Measurements from ENCODE around the gene TNIK. TPM values are rescaled to one million over a fixed set of nuclear protein-coding genes. Genes with fewer than 3 reads are reported as not detected.

The TNIK gene
- total RNA-seq, 3 donors from 2014 or later: 12.9 to 15.4 (median 13.5) TPM

DNA sequence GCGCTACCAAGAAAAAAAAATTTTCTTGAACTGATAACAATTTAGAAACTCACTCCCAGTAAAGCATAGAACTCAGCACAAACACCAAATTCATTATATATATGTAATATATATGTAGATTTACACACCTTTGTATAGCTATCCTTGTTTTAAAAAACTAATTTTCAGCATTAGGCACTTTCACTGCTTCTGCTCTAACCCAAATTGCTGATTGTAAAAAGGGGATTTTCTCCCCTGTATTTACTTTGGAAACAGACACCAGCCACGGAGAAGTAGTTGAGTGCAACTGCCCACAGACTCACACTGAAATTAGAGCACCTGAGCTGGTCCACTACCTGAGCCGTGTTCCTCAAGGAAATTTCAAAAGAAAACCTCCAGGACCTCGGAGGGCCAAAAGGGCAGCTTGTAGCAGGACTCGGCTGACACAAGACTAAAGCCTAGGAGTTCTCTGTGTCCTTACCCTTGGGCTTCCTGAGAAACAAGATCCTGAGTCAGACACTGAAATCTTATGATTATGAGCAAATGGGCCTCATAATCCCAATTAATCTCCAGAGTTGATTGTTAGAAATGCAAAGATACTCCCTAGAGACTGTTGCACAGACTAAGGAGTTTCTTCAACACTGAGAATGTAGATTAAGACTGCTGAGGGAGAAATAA lies 106.0 kb downstream of the TNIK start:
- no peaks in the 10 kb centered on the region for H3K27me3 Mint-ChIP-seq (ENCODE audit: low read depth)
- no peak overlapping the region for H3K4me3 Mint-ChIP-seq
- no peak for ATAC-seq
- DNase-seq: no peak
- no peaks in the 10 kb centered on the region for H3K9me3 Mint-ChIP-seq
- peaks cover 9% of the 10 kb centered on the region for H3K36me3 Mint-ChIP-seq (ENCODE audit: insufficient read depth)
- H3K4me1 Mint-ChIP-seq (ENCODE audit: low read depth): peaks cover 70% of the 10 kb centered on the region

DNA sequence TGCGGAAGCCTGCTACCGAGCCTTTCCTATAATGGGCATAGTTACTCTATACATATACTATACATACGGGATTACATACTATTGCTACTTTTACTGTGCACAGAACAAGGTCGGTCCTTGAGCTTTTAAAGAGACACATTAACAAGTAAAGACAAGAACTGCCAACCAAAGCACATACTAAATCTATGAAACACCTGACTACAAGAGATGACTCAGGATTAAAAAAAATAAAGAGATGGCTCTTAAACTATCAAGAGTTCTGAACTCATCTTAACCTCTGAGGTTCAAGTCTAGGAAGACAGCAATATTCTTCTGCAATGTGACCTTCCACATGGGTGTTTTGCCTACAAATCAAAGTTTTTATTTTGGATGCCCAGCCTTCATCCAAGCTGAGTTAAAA lies 106.8 kb downstream of the TNIK start:
- Mint-ChIP-seq H3K9me3 (no peaks in the 10 kb centered on the region), H3K27me3 (ENCODE audit: low read depth) (no peaks in the 10 kb centered on the region), H3K4me1 (ENCODE audit: low read depth) (peaks cover 69% of the 10 kb centered on the region), H3K4me3 (no peak overlapping the region), H3K36me3 (ENCODE audit: insufficient read depth) (peaks cover 9% of the 10 kb centered on the region)
- DNase-seq (no peak), ATAC-seq (no peak)

GRCh38 chr3:171352387-171352935 lies 107.7 kb downstream of the TNIK start:
- ATAC-seq: no peak
- H3K27me3 Mint-ChIP-seq (ENCODE audit: low read depth): no peaks in the 10 kb centered on the region
- no peak overlapping the region for H3K4me3 Mint-ChIP-seq
- no peaks in the 10 kb centered on the region for H3K9me3 Mint-ChIP-seq
- peaks cover 68% of the 10 kb centered on the region for H3K4me1 Mint-ChIP-seq (ENCODE audit: low read depth)
- no peak for DNase-seq
- H3K36me3 Mint-ChIP-seq (ENCODE audit: insufficient read depth): peaks cover under 1% of the 10 kb centered on the region

DNA sequence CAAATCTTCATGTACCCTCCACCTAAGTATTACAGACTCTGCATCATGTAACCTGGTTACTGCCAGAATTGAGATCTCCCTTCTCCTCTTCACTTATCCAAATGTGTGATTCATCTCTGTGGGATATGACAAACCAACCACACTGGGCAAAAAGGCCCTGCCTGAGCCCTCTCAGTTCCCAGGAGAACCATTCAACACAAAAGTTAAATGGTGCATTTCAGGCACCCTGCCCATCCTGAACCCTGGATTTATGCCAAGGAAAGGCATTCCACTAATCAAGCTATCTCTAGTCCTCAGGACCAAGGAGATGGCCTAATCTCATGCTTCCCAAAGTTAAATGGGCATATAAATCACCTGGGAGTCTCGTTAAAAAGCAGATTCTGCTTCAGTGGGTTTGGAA lies 108.5 kb downstream of the TNIK start:
- DNase-seq (no peak), ATAC-seq (peak; percentile 51 to 60)

GRCh38 chr3:171350364-171350763 lies 109.8 kb downstream of the TNIK start:
- Mint-ChIP-seq H3K27me3 (ENCODE audit: low read depth) (no peaks in the 10 kb centered on the region), H3K4me3 (no peak overlapping the region), H3K36me3 (ENCODE audit: insufficient read depth) (peaks cover 13% of the 10 kb centered on the region), H3K4me1 (ENCODE audit: low read depth) (peaks cover 63% of the 10 kb centered on the region), H3K9me3 (no peaks in the 10 kb centered on the region)
- ATAC-seq (no peak), DNase-seq (no peak)

More for the DNA sequence above, 108.5 kb downstream of the TNIK start:
- Mint-ChIP-seq H3K36me3 (ENCODE audit: insufficient read depth) (peaks cover 8% of the 10 kb centered on the region), H3K4me3 (no peak overlapping the region), H3K27me3 (ENCODE audit: low read depth) (no peaks in the 10 kb centered on the region), H3K9me3 (no peaks in the 10 kb centered on the region), H3K4me1 (ENCODE audit: low read depth) (peaks cover 71% of the 10 kb centered on the region)

- H3K4me1 Mint-ChIP-seq (ENCODE audit: low read depth): peaks cover 54% of the 10 kb centered on the region
- no peak for DNase-seq
- H3K36me3 Mint-ChIP-seq (ENCODE audit: insufficient read depth): peaks cover 18% of the 10 kb centered on the region
- no peaks in the 10 kb centered on the region for H3K27me3 Mint-ChIP-seq (ENCODE audit: low read depth)
- no peak for ATAC-seq
- H3K4me3 Mint-ChIP-seq: no peak overlapping the region
- no peaks in the 10 kb centered on the region for H3K9me3 Mint-ChIP-seq
Measured at GRCh38 chr3:171349392-171349791, 110.8 kb downstream of the TNIK start.

GRCh38 chr3:171348121-171348520 lies 112.1 kb downstream of the TNIK start:
- Mint-ChIP-seq H3K27me3 (ENCODE audit: low read depth) (no peaks in the 10 kb centered on the region), H3K4me1 (ENCODE audit: low read depth) (peaks cover 56% of the 10 kb centered on the region), H3K9me3 (no peaks in the 10 kb centered on the region), H3K36me3 (ENCODE audit: insufficient read depth) (peaks cover 24% of the 10 kb centered on the region), H3K4me3 (no peak overlapping the region)
- DNase-seq (no peak), ATAC-seq (no peak)

DNA sequence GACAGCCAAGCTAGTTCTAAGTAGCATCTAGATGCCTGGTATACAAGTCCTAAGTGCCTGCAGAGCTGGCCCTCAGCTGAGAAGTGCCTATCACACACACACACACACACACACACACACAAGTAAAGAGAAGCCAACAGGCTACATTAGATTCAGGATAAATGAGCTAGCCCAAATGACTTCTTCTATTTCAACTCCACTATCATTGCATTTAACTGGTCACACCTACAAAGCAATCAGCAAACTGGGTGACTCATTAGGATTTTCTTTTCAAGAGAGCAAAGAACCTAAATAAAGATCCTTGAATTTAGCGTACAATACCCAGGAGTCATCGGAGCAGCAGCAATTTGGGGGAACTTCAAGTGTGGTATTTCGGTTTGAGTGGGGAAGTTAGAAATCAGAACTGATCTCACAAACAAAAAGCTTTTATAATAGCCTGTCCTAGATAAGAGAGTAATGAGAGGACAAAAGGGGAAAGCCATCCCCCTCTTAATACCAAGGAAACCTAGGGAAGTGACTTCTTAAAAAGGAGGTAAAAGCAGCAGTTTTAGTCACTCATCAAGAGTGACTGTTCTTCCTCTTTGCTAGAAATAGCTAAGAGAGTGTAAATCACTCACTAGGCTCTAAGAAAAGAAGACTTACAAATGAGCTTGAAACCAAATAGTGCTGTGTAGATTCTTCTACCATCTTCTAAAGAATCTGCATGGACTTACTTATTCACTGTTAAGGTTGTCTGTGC lies 112.7 kb downstream of the TNIK start:
- peak; percentile 44 to 53 for ATAC-seq
- Mint-ChIP-seq H3K36me3 (ENCODE audit: insufficient read depth) (peaks cover 28% of the 10 kb centered on the region), H3K9me3 (peaks cover 4% of the 10 kb centered on the region), H3K4me3 (no peak overlapping the region), H3K4me1 (ENCODE audit: low read depth) (peaks cover 58% of the 10 kb centered on the region), H3K27me3 (ENCODE audit: low read depth) (no peaks in the 10 kb centered on the region)
- DNase-seq: no peak

DNA sequence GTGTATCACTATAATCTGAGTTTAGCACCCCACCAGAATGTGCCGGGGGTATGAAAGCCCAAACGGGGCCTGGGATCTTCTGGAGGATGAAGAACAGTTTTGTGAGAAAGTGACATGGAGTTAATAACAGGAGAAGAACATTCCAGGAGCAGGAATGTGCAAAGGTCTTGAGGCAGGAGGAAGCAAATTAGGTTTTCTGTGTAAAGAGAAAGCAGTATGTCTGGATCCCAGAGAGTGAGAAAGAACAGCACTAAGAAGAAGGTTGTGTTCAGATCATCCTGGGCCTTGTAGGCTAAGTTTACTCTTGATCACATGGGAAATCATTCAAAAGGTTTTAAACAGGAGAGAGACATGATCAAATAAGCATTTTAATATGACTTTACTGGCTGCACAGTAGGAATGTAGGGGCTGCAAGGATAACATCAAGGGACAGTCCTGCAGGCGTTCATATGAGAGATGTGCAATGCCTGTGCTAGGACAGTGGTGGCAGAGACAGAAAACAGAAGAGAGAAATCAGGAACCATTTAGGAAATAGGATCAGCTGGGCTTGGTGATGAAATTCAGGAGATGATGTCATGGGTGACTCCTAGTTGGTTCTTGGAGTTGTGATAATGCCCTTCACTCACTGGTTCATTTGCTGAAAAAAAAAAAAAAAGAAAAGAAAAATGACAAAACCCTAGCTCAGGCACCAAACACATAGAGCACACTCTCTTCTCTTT lies 113.5 kb downstream of the TNIK start:
- DNase-seq (no peak), ATAC-seq (no peak)
- Mint-ChIP-seq H3K9me3 (peaks cover 4% of the 10 kb centered on the region), H3K4me3 (no peak overlapping the region), H3K27me3 (ENCODE audit: low read depth) (no peaks in the 10 kb centered on the region), H3K36me3 (ENCODE audit: insufficient read depth) (peaks cover 31% of the 10 kb centered on the region), H3K4me1 (ENCODE audit: low read depth) (peaks cover 56% of the 10 kb centered on the region)

- H3K9me3 Mint-ChIP-seq: peaks cover 4% of the 10 kb centered on the region
- no peak for ATAC-seq
- peaks cover 31% of the 10 kb centered on the region for H3K36me3 Mint-ChIP-seq (ENCODE audit: insufficient read depth)
Measured at GRCh38 chr3:171346019-171346418, 114.2 kb downstream of the TNIK start.

GRCh38 chr3:171345107-171345843 lies 114.9 kb downstream of the TNIK start:
- Mint-ChIP-seq H3K4me3 (no peak overlapping the region), H3K36me3 (ENCODE audit: insufficient read depth) (peaks cover 31% of the 10 kb centered on the region), H3K4me1 (ENCODE audit: low read depth) (peaks cover 45% of the 10 kb centered on the region), H3K27me3 (ENCODE audit: low read depth) (no peaks in the 10 kb centered on the region), H3K9me3 (peaks cover 4% of the 10 kb centered on the region)
- ATAC-seq (no peak), DNase-seq (no peak)

More at GRCh38 chr3:171346019-171346418, 114.2 kb downstream of the TNIK start:
- no peak for DNase-seq
- Mint-ChIP-seq H3K4me3 (no peak overlapping the region), H3K27me3 (ENCODE audit: low read depth) (no peaks in the 10 kb centered on the region), H3K4me1 (ENCODE audit: low read depth) (peaks cover 49% of the 10 kb centered on the region)

- ATAC-seq (peak; percentile 39 to 44), DNase-seq (no peak)
- H3K36me3 Mint-ChIP-seq (ENCODE audit: insufficient read depth): peaks cover 31% of the 10 kb centered on the region
- peaks cover 36% of the 10 kb centered on the region for H3K4me1 Mint-ChIP-seq (ENCODE audit: low read depth)
- no peaks in the 10 kb centered on the region for H3K27me3 Mint-ChIP-seq (ENCODE audit: low read depth)
- peaks cover 4% of the 10 kb centered on the region for H3K9me3 Mint-ChIP-seq
- H3K4me3 Mint-ChIP-seq: no peak overlapping the region
Measured at GRCh38 chr3:171343693-171344092, 116.5 kb downstream of the TNIK start.

DNA sequence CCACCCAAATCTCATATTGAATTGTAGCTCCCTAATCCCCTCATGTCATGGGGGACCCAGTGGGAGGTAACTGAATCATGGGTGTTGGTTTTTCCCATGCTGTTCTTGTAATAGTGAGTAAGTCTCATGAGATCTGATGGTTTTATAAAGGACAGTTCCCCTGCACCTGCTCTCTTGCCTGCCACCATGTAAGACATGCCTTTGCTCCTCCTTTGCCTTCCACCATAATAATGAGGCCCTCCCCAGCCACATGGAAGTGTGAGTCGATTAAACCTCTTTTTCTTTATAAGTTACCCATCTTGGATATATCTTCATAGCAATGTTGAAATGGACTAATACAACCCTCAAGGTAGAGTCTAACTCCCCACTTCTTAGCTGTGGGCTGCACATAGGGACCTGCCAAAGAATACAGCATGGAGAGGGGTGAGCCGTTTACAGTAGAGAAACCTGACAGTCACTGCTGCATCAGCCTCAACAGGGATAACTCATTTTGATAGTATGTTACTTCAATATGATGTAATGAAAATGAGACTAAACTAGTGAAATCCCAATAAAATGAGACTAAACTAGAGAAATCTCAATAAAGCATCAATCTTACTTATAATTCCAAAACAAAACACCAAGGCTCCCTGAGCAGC lies 117.3 kb downstream of the TNIK start:
- peaks cover 31% of the 10 kb centered on the region for H3K4me1 Mint-ChIP-seq (ENCODE audit: low read depth)
- DNase-seq: no peak
- H3K27me3 Mint-ChIP-seq (ENCODE audit: low read depth): no peaks in the 10 kb centered on the region
- H3K9me3 Mint-ChIP-seq: peaks cover 4% of the 10 kb centered on the region
- peak; percentile 37 to 53 for ATAC-seq
- no peak overlapping the region for H3K4me3 Mint-ChIP-seq
- peaks cover 31% of the 10 kb centered on the region for H3K36me3 Mint-ChIP-seq (ENCODE audit: insufficient read depth)
